Heart left ventricle (tissue), 13 donors: ENCODE measurements around the gene AKR7A2.

Experiments used
- CTCF ChIP-seq, 12 donors: fragments of 200-600 bp; sonication (generic) in 4 of 12; IDR thresholded peaks; one replicate each; pipeline versions ENCODE4 v1.5.0 to v1.8.0; 2018 to 2022; ENCODE audit warnings: antibody characterized with exemption in 12 of 12, mild to moderate bottlenecking in 5 of 12
- POLR2A ChIP-seq, 2 donors: fragments of 450-650 bp; IDR thresholded peaks; one replicate each; pipeline ENCODE4 v1.6.1; 2017; ENCODE audit warnings: antibody characterized with exemption in 2 of 2, mild to moderate bottlenecking in 2 of 2, moderate library complexity in 2 of 2
- donor health status: ischemic (EF 13 %, LVEDD 7.1; RV severe dilation, severe dysfunction).
- donor health status: DM: no; HTN: yes; CAD: no.
- donor health status: DM: no; HTN: no; CAD: no.
- donor health status: ischemic (EF 25% LVEDD 6.9; RV normal size, moderate dysfunction).
- donor health status: ischemic (EF 25% LVEDD 5.7; RV mildly dilated, moderate dysfunction).
- donor health status: ischemic (EF 35%, LVEDD 5.7; RV mildly dilated, moderate dysfunction).
- donor health status: nonischemic (EF 11% LVEDD 7.7; RV severe dilation, severe dysfunction).
- donor health status: DM: yes; HTN: yes; CAD: no.
- donor health status: PGD.
- donor health status: ischemic (EF 29% LVEDD 5.4; RV normal size, mild dysfunction).
- donor health status: nonischemic (EF 23%, LVEDD 6.1; RV moderate dilation, normal function).

GRCh38 chr1:19310061-19310460 lies 1.9 kb downstream of the AKR7A2 start:
- TF ChIP-seq CTCF (IDR thresholded peaks at IDR 0.05) (no peak), POLR2A (IDR thresholded peaks at IDR 0.05) (no peak)
